HG03575 (cell line): Measurements from ENCODE around the gene RPL39L.
"Not testable (repeated sequence)": the region's sequence is repeated elsewhere in the genome, so short reads cannot be mapped to it uniquely, and the experiment has no call there.

ENCODE experiments used
- ATAC-seq: cut with Tn5 transposase; IDR thresholded peaks from one replicate; pipeline ENCODE4 v1.9.1; 2021; ENCODE audit not compliant: unreplicated experiment, insufficient number of reproducible peaks, low FRiP score; ENCODE audit errors: extremely low read depth

Gene RPL39L

GRCh38 chr3:187146389-187146788 lies 7.1 kb upstream of the RPL39L start:
- ATAC-seq = no peak

GRCh38 chr3:187145149-187145895 lies 6.0 kb upstream of the RPL39L start:
- no peak for ATAC-seq

DNA sequence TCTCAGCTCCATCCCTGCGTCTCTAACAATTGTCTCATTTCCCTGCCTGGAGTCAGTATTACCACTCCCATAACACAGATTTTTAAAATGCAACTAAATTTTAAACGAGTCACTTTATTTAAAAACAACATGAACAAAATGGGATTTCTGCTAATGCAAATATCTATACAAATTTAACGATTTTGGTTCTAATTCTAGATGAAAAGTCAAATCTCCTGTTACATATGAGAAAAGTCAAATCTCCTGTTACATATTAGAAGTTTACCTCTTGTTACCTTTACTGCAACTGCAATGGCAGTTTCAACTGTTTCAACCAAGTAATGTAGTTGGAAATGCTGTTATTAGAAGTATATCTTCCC lies 578 bp upstream of the RPL39L start:
- ATAC-seq = no peak

- ATAC-seq = no peak
These were observed 2.4 kb downstream of the RPL39L start for GRCh38 chr3:187136936-187137335.

DNA sequence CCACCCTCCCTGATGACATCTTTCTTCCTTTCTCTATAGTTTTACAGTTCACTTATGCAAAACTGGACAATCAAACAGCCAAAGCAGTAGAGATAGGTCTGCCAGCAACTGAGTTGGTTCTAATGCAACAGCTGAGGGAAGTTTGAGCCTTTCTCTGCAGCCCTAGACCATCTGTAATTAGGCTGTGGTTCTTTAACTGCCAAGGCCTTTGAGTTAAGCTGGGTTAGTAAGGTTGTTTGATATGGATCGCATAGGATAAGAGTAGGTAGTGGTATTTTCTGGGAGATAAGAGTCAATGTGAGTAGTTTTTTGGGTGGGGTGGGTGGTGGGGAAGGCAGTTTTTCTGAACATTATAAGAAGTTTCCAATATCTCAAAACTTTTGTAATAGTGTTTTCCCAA lies 3.0 kb downstream of the RPL39L start:
- ATAC-seq = no peak

- ATAC-seq = not testable (repeated sequence)
These were observed 4.1 kb downstream of the RPL39L start for GRCh38 chr3:187135172-187135690.

- not testable (repeated sequence) for ATAC-seq
These were observed 6.1 kb downstream of the RPL39L start for GRCh38 chr3:187133181-187133580.

DNA sequence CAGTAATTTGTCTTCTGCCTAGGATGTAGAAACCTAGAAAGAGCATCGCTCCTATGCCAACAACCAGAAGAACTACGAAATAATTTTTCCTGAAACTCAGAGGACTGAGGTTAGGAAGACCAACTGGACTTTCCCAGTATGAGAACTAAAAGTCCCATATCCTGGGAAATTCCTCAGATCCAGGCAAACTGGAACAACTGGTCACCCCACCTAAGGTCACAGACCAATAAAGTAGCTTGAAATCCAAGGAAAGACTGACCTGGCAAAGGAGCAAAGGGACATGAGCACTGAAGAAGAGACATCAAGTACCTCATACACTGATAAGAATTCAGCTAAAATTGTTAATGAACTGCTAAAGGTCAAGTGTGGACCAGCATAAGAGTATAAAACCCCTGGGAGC lies 6.6 kb downstream of the RPL39L start:
- no peak for ATAC-seq

DNA sequence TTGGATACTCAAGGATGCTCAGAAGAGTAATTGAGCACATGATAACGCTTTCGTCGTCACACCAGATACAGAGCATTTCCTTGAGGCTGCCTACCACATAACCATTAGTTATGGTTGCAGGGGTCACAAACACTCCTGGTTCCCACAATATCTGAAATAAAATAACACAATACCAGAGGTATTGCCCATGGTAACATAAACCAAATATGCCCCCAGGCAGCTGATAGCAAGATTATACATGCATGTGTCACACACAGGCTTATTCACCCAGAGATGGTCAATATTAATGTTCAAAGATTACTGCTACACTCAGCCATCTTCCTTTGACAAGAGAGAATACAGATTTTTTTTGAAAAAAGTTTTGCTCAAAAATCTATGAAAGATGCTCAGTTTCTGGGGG lies 7.3 kb downstream of the RPL39L start:
- no peak for ATAC-seq

GRCh38 chr3:187130346-187131066 lies 8.8 kb downstream of the RPL39L start:
- peak; percentile 55 for ATAC-seq

- ATAC-seq = peak; percentile 74
These were observed 13.8 kb downstream of the RPL39L start for GRCh38 chr3:187125319-187126031.

DNA sequence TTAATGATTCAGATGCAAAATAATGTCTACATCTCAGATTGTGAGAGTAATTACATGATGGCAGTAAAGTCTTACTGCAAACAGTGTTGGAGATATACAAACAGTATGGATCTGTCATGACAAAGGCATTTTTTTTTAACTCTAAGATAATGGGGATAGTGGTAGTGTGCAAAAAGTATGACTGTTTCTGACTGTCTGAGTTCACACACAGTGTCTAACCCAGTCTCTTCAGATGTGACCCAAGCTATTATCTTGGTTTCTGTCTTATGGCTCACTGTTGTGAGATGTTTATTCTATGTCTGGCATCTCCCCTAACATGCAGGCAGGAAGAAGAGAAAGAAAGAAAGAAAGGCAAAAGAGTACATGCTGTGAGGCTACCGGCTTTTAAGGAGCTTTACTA lies 17.0 kb downstream of the RPL39L start:
- no peak for ATAC-seq

DNA sequence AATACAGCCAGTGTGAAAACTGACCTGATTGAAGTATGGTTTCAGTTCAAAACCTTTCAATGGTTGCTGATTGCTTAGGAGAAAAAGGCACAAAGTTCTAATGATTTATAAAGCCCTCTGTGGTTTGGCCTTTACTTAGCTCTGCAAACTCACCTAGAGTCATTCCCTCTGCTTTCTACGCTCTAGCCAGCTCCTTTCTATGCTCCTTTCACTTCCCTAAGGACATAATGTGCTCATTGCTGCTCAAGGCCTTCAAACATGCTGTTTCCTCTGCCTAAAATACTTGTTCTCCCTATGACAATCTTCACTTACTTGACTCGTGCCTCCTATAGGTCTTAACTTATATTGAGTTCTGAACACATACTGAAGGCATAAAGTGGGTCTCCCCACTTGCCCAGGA lies 19.0 kb downstream of the RPL39L start:
- no peak for ATAC-seq

GRCh38 chr3:187114511-187114910 lies 24.8 kb downstream of the RPL39L start:
- ATAC-seq = no peak

GRCh38 chr3:187112934-187113793 lies 26.1 kb downstream of the RPL39L start:
- no peak for ATAC-seq

- ATAC-seq = no peak
These were observed 29.1 kb downstream of the RPL39L start for GRCh38 chr3:187110156-187110555.

GRCh38 chr3:187107989-187108388 lies 31.3 kb downstream of the RPL39L start:
- no peak for ATAC-seq

DNA sequence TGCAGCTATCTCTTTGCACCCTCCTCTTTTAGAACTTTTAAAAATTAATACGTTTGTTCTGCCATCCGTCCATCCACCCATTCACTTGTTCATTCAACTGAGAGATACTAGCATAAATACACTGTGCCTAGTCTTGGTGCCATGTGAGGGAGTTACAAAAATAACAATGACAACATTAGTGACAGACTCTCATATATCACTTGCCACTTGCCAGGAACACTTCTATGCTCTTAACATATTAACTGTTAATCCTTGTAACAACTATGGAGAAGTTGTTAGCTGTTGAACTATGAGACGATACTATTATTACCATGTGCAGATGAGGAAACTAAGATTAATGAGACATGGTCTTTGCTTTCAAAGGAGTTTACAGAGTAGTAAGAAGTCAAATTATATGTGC lies 33.6 kb downstream of the RPL39L start:
- no peak for ATAC-seq

GRCh38 chr3:187104933-187105332 lies 34.4 kb downstream of the RPL39L start:
- no peak for ATAC-seq
